ENCODE measurements around the gene PPP1R12B. TPM values are rescaled to one million over a fixed set of nuclear protein-coding genes. Genes with fewer than 3 reads are reported as not detected.

The PPP1R12B gene
- total RNA-seq = 10.7 and 12.7 TPM in 2 replicates

GRCh38 chr1:202348509-202349205, at the start of gene PPP1R12B:
PPP1R12B (plus strand) TSS chr1:202348699; CDS start chr1:202348852, 153 bp downstream.

Other genes with a start within 250 kb of the PPP1R12B start
- gene GPR37L1, start 225.8 kb upstream of the PPP1R12B start, total RNA-seq = not detected in 2 replicates
- gene ARL8A, start 204.0 kb upstream of the PPP1R12B start, total RNA-seq = 22.2 and 25.2 TPM in 2 replicates
- gene PTPN7, start 188.1 kb upstream of the PPP1R12B start, total RNA-seq = not detected in 2 replicates
- gene LGR6, start 154.9 kb upstream of the PPP1R12B start, total RNA-seq = not detected in 2 replicates
- 15.0 and 28.4 TPM in 2 replicates for gene UBE2T, start 6.8 kb upstream of the PPP1R12B start, total RNA-seq

Data from aortic smooth muscle cell (primary cell).